ENCODE measurements around the gene SLC48A1.

Gene SLC48A1

DNA sequence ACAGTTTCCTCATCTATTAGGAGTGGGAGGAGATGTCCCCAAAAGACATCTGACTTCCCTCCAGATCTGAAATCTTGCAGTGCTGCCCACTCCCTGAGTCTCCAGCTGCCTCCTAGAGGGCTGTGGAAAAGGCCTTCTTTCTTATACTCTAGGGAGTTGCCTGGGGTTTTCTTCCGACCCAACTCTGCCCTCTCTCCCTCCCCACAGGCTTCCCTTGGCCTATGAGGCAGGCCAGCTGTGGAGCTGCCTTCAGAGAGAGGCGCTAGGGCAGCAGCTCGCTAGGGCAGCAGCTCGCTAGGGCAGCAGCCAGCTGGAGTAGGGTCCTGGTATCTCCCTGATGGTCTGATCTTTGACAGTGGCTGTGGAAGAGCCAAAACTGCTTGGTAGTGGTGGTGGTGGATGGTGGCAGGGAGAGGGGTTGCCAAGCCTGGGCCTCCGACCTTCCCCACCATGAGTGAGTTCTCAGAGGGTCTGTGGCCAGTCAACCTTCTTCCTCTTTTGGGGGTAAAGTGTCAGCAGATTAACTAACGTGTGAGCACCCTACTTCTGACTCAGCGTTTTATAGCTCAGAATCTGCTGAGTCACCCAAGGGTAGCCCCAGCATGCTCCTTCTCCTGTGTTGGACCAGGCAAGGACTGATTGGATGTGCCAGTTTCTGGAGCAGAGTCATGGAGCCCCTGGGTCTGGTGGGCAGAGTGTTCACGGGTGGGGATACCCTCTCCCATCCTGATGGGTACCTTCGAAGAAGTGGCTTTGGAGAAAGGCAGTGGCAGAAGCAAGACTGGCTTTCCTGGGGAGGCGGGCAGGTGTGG, 2.3 kb downstream of the SLC48A1 start:
- POLR2A ChIA-PET: interaction anchor here (0.9 to 1.1 kb wide), 2 partner anchors 21 to 39 kb away, joined by 3 to 4 read pairs; no protein-coding TSS in a partner anchor

GRCh38 chr12:47776471-47777143, 3.6 kb downstream of the SLC48A1 start:
- ChIA-PET POLR2A (interaction anchor here (1.0 kb wide), 1 partner anchor 18 kb away, joined by 4 read pairs; no protein-coding TSS in a partner anchor), CTCF (interaction anchor here (0.8 to 19.6 kb wide), 11 partner anchors 10 to 744 kb away, joined by 3 to 1419 read pairs (median 30); partner anchors contain the start of genes ENDOU, RAPGEF3 and RPAP3)
- H3K4me3 ChIP-seq (ENCODE audit: low read depth, low read length): no peak overlapping the region
- TF ChIP-seq CTCF (IDR thresholded peaks at IDR 0.05; ENCODE audit: insufficient read depth, low read length, missing control alignments): no peak
- DNase-seq (ENCODE audit: low read depth, low spot score): no peak

More for the DNA sequence above, 2.3 kb downstream of the SLC48A1 start:
- DNase-seq (ENCODE audit: low read depth, low spot score): no peak
- CTCF ChIA-PET: interaction anchor here (1.0 to 19.6 kb wide), 8 partner anchors 9 to 743 kb away, joined by 3 to 1419 read pairs (median 180); partner anchors contain the start of genes ENDOU, RAPGEF3, RPAP3 and TMEM106C
- TF ChIP-seq CTCF (IDR thresholded peaks at IDR 0.05; ENCODE audit: insufficient read depth, low read length, missing control alignments): no peak
- H3K4me3 ChIP-seq (ENCODE audit: low read depth, low read length): no peak overlapping the region

GRCh38 chr12:47777151-47777550, 4.1 kb downstream of the SLC48A1 start:
- TF ChIP-seq CTCF (IDR thresholded peaks at IDR 0.05; ENCODE audit: insufficient read depth, low read length, missing control alignments): no peak
- CTCF ChIA-PET: interaction anchor here (0.8 to 19.6 kb wide), 11 partner anchors 10 to 173 kb away, joined by 3 to 1419 read pairs (median 30); partner anchors contain the start of genes ENDOU, RAPGEF3 and RPAP3
- POLR2A ChIA-PET: interaction anchor here (1.0 kb wide), 1 partner anchor 19 kb away, joined by 4 read pairs; no protein-coding TSS in a partner anchor
- H3K4me3 ChIP-seq (ENCODE audit: low read depth, low read length): no peak overlapping the region
- no peak for DNase-seq (ENCODE audit: low read depth, low spot score)

GRCh38 chr12:47777741-47778558, 4.9 kb downstream of the SLC48A1 start:
- H3K4me3 ChIP-seq (ENCODE audit: low read depth, low read length): no peak overlapping the region
- POLR2A ChIA-PET: interaction anchor here (1.0 kb wide), 1 partner anchor 20 kb away, joined by 4 read pairs; no protein-coding TSS in a partner anchor
- CTCF ChIA-PET: interaction anchor here (1.3 to 19.6 kb wide), 12 partner anchors 10 to 172 kb away, joined by 3 to 1419 read pairs (median 46); partner anchors contain the start of genes ENDOU, RAPGEF3 and RPAP3
- no peak for DNase-seq (ENCODE audit: low read depth, low spot score)
- no peak for TF ChIP-seq CTCF (IDR thresholded peaks at IDR 0.05; ENCODE audit: insufficient read depth, low read length, missing control alignments)

DNA sequence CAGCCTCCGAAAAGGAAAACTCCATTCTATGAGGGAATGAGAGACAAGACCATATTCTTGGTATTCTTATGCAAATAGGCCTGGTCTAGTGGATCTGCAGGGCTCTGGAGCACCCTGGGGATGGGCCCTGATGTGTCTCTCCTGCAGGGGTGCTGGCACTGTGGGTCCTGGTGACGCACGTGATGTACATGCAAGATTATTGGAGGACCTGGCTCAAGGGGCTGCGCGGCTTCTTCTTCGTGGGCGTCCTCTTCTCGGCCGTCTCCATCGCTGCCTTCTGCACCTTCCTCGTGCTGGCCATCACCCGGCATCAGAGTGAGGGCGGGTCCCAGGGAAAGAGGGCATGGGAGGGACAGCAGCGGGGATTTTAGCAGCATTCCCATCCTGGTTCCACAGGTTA, 5.8 kb downstream of the SLC48A1 start:
- no peak for DNase-seq (ENCODE audit: low read depth, low spot score)
- TF ChIP-seq CTCF (IDR thresholded peaks at IDR 0.05; ENCODE audit: insufficient read depth, low read length, missing control alignments): no peak
- POLR2A ChIA-PET: interaction anchor here (0.9 kb wide), 1 partner anchor 42 kb away, joined by 3 read pairs; no protein-coding TSS in a partner anchor
- CTCF ChIA-PET: interaction anchor here (0.9 to 19.6 kb wide), 14 partner anchors 11 to 746 kb away, joined by 3 to 1419 read pairs (median 9); partner anchors contain the start of genes ENDOU, RAPGEF3, RPAP3 and TMEM106C
- H3K4me3 ChIP-seq (ENCODE audit: low read depth, low read length): no peak overlapping the region

Measured in AG04449 (cell line).